ENCODE measurements around the gene FLNB.
A peak's percentile ranks its signal among the peaks of the same experiment; 100 is the strongest.

FLNB gene

GRCh38 chr3:58008141-58009025, at the start of gene FLNB:
Gene FLNB (plus strand): TSS chr3:58008422. CDS start chr3:58008565, 143 bp downstream.
- DNase-seq = peak; percentile 34

- DNase-seq = no peak
Observed at GRCh38 chr3:57958642-57959422, 49.4 kb upstream of the FLNB start.

DNA sequence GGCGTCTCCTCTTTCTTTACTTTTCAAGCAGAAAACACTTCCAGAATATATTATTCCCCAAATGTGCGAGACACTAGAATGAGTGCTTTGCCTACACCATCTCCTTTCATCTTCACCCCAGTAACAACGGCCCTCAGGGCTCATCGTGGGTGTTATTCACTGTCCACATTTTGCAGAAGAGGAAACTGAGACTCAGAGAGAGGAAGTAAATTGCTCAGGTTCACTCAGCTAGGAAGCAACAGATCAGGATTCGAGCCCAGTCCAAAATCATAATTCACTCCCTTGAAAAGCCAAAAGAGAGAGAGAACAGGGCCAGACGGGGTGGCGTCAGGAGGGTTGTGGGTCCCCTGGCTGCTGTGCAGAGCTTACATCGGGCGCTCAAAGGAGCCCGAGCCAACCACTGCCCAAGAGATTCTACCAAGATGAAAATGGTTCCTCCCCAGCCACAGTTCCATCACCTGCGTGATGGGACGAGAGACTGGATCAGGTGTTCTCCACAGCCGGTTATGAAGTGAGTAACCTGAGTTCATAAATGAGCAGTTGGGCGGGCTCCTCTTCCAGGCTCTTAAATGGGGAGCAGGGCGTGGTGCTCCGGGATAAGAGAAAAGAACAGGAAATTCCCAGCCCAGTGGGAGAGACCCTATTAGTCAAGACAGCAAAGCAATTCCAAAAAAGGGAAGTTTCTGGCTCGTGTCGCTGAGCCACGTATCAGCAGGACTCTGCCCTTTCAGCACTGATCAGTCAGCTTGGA, 48.6 kb upstream of the FLNB start:
- no peak for DNase-seq

- DNase-seq = no peak
Observed at GRCh38 chr3:57960174-57960505, 48.1 kb upstream of the FLNB start.

DNA sequence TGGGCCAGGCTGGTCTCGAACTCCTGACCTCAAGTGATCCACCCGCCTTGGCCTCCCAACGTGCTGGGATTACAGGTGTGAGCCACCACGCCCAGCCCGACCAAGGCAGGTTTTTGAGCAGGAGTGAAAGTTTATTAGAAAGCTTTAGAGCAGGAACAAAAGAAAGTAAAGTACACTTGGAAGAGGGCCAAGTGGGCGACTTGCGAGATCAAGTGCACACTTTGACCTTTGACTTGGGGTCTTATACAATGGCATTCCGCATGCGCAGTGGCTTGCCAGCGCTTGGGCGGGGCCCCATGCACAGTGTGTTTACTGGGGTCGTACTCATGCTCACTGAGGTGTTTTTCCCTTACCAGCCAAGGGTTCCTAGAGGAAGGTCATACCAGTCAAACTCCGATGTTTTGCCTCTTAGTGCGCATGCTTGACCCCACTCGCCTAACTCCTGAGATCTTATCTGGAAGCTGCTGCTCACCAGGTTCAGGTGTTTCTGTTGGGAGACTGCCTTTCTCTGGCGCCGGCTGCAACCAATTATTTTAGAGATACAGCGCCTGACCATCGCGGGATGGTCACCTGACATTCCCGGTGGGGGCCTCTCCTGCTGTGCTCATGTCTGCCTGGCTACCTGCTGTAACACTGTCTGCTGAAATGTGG, 46.9 kb upstream of the FLNB start:
- DNase-seq = no peak

DNA sequence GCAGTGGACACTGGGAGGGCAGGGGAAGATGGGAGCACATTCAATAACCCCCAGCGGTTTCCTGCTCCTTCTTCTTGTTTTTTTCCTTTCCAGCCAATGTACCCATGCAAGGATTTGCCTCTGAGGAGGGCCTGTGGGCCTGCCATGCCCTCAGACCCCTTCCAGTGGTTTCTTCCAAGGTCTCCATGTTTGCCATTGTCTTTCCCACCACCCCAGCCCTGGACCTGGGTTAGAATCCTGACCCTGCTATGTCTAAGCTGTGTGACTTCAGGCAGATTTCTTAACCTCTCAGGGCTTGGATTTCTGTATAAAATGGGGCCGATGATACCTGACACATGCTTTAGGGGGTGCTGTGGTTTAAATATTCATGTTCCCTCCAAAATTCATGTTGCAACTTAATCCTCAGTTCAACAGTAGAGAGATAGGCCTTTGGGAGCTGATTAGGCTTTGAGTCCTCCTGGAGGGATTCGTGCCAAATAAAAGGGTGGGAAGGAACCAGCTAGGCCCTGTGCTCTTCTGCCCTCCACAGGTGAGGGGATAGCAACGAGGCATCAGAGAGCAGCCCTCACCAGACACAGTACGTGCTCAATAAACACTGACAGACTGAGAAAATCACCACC, 46.3 kb upstream of the FLNB start:
- DNase-seq = no peak

- no peak for DNase-seq
Observed at GRCh38 chr3:57962448-57962834, 45.8 kb upstream of the FLNB start.

- DNase-seq = no peak
Observed at GRCh38 chr3:57963811-57964346, 44.3 kb upstream of the FLNB start.

GRCh38 chr3:57966829-57967228, 41.4 kb upstream of the FLNB start:
- DNase-seq = no peak

DNA sequence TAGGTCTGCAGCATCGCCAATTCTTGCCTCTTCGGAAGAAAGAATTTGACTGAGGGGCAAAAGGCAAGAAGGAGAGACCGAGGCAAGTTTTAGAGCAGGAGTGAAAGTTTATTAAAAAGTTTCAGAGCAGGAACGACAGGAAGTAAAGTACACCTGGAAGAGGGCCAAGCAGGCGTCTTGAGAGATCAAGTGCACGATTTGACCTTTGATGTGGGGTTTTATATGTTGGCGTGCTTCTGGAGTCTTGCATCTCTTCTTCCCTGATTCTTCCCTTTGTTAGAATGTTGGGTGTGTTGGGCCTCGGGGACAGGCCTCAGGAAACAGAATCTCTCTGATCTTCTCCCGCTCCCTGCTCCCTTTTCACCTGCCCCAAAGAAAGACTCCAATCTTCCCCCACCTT, 40.6 kb upstream of the FLNB start:
- no peak for DNase-seq

GRCh38 chr3:57968501-57968900, 39.7 kb upstream of the FLNB start:
- no peak for DNase-seq

DNA sequence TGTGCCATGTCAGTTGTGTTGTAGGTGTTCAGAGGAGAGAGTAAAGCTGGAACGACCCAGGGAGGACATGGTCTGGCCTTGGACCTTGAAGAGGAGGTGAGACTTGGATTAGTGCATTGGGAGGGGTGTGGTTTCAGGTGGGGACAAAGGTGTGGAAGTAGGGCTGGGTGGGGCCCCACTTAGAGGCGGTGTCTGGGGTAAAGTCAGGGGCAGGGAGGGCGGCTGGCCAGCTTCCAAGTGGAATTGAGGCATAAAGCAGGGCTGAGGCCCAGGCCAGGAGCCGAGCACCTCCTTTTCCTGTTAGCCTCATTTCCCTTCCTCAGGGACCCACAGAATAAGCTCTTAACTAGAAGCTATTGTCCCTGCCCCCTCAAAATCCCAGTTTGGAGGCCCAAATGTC, 36.2 kb upstream of the FLNB start:
- no peak for DNase-seq

GRCh38 chr3:57972531-57973111, 35.6 kb upstream of the FLNB start:
- DNase-seq = no peak

DNA sequence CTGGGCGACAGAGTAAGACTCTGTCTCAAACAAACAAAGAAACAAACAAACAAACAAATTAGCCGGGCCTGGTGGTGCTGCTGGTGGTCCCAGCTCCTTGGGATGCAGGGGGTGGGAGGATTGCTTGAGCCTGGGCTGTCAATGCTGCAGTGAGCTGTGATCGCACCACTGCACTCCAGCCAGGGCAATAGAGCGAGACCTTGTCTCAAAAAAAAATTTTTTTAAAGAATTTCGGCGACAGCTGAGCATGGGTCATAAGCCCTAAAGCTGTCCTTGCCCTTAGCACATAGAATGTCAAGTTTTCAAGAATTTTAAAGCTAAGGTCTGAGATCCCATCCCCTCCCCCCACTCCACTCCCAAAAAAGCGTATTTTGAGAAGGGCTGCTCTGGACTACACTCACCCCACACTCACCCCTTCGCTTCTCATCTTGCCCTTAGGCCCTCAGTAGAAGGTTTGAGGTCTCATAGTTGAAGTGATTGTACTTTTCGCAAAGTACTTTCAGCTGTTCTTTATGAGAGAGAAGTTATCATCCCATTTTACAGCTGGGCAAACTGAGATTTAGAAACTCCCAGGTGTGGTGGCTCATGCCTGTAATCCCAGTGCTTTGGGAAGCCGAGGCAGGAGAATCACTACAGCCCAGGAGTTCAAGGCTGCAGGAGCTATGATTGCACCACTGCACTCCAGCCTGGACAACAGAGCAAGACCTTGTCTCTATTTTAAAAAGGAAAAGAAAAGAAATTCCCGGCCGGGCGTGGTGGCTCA, 34.3 kb upstream of the FLNB start:
- no peak for DNase-seq

DNA sequence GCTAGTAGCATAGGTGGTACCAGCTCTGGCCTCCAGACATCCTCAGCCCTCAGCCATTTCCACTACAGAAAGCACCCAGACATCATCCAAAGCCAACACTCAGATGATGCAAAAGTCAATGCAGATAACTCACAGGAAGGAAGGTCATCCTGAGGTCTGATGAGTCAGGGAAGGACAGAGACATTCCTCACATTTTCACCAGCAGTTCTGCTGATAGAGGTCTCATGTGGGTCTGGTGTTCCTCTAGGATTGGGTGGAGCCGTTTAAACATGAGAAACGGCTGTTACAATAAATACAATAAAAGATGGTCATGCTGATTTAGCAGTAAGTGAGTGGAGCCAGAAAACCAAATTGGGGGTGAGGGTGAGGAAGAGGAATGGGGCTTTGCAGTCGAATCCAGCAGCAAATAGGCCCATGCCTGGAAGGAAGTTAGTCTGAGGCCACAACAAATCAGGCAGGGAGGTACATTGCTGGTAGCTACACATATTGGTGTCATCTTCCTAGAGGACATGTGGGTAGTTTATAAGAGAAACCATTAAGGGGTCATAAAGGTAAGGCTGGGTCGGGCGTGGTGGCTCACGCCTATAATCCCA, 33.3 kb upstream of the FLNB start:
- DNase-seq = no peak

DNA sequence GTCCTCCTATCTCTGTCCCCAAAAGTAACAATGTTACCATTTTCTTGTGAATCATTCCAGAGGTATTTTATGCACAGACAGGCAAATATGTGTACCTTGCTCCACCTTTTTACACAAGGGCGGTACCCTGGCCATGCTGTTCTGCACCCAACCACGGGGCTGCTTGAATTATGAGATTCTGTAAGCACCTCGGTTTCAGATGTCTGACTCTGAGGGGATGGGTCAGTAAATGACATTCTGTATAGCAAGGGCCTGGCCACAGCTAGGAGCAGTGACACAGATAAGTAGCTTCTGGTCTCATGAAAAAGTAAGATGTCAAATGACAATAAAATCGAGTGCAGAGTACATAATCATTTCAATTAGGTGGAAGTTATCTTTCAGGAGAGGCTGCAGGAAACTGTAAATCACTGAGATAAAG, 30.4 kb upstream of the FLNB start:
- no peak for DNase-seq

DNA sequence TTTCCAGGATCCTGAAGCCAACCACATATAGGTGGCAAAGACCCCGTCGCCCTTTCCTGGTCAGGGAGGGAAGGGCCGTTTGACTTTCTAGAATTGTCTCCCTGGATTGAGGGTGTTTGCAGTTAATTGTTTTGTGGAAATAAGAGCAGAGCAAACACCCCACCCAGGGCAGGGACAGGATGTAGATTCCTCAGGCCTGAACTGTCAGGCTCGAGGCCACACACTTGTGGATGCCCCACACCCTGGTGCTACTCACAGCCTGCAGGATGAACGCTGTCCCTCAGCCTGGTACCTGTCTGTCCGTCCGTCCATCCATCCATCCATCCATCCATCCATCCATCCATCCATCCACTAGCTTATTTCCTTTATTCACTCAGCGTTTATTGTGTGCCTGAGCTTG, 29.9 kb upstream of the FLNB start:
- DNase-seq = no peak

- no peak for DNase-seq
Observed at GRCh38 chr3:57980416-57980815, 27.8 kb upstream of the FLNB start.

GRCh38 chr3:57981483-57982087, 26.6 kb upstream of the FLNB start:
- DNase-seq = no peak

DNA sequence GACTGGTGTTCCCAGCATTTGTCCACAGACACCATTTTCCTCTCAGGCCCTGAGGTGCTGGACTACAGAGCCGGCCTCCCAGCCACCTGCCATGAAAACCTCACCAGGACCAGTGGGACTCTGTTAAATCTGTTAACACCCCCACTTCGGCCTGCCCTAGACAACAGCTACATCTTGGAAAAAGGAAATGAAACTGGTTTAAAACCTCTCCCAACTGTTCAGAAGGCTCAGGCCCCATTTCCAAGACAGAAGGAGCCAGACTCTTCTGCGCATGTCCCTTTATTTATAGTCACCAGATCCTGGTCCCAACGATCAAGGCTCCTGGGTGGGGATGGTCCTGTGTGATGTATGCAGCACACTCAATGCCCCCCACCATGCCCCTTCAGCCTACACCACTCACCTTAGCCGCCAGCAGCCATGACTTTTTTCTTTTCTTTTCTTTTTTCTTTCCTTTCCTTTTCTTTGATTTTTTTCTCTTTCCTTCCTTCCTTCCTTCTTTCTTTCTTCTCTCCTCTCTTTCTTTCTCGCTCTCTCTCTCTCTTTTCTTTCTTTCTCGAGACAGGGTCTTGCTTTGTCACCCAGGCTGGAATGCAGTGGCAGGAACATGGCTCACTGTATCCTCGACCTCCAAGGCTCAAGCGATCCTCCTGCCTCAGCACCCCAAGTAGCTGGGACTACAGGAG, 25.5 kb upstream of the FLNB start:
- DNase-seq = no peak
